HG03565 (cell line): ENCODE data around the gene OXTR.

Experiments used
- ATAC-seq: cut with Tn5 transposase; IDR thresholded peaks from one replicate; pipeline ENCODE4 v1.9.1; 2021; ENCODE audit warnings: mild to moderate bottlenecking, moderate library complexity; ENCODE audit not compliant: unreplicated experiment

Gene OXTR

DNA sequence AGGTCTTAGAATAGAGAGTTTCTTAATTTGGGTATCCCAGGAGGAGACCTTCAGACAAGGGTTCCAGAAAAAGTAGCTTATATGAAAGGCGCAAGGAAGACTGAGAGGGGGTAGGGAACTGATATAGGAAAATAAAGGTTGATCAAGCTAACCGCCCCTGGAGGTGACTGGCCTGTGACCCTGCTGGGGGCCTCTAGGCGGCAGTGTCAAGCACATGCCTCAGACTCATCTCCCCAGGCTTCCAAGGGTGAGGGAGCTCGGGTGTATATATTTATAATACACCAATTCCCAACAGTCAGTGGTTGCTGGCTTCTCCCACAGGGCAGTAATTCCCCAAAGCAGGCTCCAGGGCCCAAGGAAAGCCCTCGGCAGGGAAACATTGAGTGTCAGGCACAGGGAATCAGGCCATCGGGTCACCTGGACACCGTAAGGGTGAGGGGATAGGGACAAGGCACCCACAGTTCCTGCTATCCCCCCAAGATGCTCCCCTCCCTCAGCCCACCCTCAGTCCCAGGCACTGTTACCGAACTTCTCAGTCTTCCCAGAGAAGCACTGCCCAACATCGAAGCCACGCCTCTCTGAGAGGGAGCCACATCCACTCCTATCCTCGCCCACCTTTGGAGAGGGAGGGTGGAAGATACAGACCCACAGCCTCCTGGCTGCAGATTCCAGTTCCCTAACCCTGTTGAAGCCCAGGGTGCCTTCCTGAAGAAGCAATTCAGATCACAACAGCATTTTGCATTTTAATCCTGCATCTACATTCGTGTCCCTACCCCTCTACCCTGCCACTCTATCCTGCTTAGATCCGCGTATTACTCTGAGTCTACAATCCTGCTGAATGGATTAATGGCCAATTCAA is 55.3 kb downstream of the OXTR start:
- no peak for ATAC-seq

DNA sequence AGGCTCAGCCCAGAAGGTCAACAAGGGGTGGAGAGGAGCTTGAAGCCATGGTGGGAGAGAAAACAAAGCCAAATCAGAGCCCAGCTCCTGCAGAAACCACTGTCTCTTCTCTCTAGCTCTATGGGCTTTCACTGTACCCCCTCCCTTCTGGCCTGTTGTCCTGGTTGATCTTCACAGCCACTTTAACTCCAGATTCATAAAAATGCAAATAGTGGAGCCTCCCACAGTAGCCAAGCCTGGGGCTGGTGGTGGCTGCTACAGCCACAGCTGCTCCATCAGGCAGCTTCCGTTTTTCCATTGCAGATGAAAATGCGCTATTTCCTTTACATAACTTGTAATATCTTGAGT is 56.5 kb downstream of the OXTR start:
- ATAC-seq, result no peak

DNA sequence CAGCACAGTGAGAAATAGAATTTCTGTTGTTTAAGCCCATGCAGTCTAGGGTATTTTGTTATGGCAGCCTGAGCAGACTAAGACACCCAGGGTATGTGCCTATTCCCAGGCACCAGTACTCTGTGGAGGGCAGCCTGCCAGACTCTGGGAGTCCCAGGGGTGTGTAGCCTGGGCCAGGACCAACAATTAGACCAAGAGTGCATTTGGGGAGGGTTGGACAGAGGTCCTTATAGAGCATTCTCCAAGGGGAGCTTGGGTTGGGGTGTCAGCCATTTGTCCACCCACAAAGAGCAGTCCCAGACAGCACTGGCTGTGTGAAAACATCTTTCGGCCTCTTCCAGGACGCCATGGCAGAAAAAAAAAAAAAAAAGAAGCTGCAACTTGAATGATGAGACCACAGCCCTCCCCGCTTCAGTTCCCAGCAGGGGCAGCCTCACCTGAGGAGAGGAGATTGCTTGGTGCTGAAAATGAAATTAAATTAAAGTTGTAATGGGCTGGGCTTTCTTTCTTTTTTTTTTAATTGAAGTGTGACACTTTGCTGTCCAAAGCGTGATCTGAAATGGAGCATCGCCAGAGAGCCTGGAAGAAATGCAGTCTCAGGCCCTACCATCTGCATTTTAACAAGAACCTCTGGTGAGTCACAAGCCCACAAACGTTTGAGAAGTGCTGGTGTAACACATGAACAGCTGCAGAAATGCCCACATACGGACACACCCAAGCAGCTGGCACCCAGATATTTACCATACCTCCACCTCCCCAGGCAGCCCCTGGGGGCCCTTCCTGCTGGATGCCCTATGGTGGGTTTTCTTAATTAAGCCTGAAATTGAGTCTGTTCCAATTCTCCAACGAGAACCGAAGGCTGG is 57.1 kb downstream of the OXTR start:
- no peak for ATAC-seq

DNA sequence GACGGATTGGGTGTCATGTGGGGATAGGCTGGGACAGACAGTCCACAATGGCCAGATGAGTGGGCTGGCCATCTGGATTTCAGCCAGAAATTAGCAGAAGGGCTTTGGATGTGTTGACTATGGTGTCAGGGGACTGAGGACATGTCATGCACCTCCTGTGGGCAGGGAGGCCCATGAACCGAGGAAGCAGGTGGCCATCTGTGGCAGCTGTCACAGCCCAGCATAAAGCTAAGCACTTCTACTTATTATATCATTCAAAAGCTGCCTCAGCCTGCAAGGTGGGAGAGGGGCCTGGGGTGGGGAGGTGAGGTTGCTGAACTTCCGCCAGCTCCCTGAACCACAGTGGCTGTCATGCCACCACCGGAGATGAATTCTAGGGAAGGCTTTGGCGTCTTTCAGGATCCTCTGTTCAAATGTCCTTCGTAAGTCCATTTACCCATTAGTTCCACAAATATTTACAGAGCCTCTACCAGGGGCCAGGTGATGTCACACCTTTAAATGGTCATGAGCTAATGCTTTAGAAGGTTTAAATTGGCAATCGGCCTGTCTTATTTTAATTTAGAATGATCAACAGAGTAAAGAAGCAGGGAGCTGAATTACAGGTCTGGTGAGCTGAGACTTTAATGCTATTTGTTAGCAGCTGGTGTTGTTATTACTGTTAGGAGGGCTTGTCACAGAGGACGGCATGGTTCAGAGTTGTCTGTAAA is 59.5 kb downstream of the OXTR start:
- ATAC-seq, result no peak

DNA sequence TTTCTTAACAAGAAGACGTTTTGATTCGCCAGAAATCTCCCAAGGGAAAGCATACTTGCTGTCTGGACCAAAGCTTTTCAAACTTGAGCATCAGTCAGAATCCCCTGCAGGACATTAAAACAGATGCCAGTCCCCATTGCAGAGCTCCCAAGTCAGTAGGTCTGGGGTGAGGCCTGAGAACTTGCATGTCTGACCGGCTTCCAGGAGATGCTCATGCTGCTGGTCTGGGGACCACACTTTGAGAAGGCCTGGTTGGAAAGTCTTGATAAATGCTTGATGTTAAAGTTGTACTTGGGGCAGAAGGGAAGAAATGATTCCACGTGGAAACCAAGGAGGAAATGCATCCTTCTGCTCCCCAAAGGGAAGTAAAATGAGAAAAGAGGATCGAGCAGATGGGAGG is 60.1 kb downstream of the OXTR start:
- no peak for ATAC-seq

DNA sequence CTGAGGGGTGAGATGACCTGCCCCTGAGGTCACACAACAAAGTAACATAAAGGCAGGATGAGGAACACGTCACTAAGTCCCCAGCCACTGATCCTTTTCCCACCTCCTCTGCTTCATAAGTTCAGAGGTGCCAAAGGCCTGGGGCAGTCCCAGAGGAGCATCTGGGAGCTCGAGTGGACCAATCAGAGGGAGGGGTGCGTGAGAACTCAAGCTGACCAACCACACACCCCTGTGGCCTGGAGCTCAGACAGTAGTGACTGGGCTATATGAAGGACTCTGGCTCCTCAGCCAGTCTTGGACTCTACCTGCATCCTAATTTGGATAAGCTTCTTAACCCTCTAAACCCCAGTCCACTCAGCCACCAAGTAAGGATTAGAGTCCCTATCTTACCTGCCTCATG is 63.8 kb downstream of the OXTR start:
- ATAC-seq, result no peak

DNA sequence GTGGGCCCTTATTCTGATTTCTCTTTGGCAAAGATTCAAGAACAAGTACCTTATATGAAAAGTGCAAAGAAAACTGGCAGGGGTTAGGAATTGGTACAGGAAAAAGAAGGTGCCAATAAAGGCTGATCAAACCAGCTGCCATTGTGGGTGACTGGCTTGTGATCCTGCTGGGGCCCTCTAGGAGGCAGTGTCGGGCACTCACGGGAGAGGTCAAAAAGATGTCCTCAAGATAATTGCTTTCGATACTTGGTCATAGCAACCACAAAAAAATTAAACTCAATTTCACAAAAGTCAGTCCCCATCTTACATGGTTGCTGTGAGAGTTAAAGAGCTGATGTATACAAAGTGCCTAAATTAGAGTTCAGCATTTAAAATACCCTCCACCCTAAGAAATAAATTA is 66.9 kb downstream of the OXTR start:
- ATAC-seq, result no peak
